Adrenal gland (tissue), 12 donors: ENCODE measurements around the gene PRKG1. TPM values are rescaled to one million over a fixed set of nuclear protein-coding genes. Genes with fewer than 3 reads are reported as not detected.
"Not testable (repeated sequence)": the region's sequence is repeated elsewhere in the genome, so short reads cannot be mapped to it uniquely, and the experiment has no call there.

Experiments
- DNase-seq, 7 donors: peaks; one replicate each; pipeline ENCODE4 v3.0.0-alpha.2; 2019 to 2020
- H3K27ac ChIP-seq, 5 donors: fragments of 200-600 bp; sonication (generic) in 4 of 5; 1 replicate in 3 of 5; 2 replicates in 2 of 5; pipeline versions ENCODE4 v1.5.1 to v1.8.0; 2016 to 2020; ENCODE audit warnings: mild to moderate bottlenecking in 1 of 5
- H3K27me3 ChIP-seq: fragments of 200-600 bp; 2 replicates; pipeline ENCODE4 v1.8.0; 2021
- H3K36me3 ChIP-seq, 2 donors: fragments of 200-600 bp; replicated peaks in 1 of 2; 1 replicate in 1 of 2; 2 replicates in 1 of 2; pipeline versions ENCODE4 v1.5.1 to v1.8.0; 2018 to 2022
- H3K4me1 ChIP-seq, 2 donors: fragments of 200-600 bp; replicated peaks in 1 of 2; 1 replicate in 1 of 2; 2 replicates in 1 of 2; pipeline versions ENCODE4 v1.5.1 to v1.8.0; 2018 to 2021
- H3K4me3 ChIP-seq, 4 donors: fragments of 200-600 bp; sonication (generic) in 3 of 4; one replicate each; pipeline ENCODE4 v1.5.1; 2016 to 2018
- H3K9me3 ChIP-seq, 3 donors: fragments of 200-600 bp; sonication (generic) in 1 of 3; replicated peaks in 1 of 3; 1 replicate in 2 of 3; 2 replicates in 1 of 3; pipeline versions ENCODE4 v1.5.1 to v1.8.0; 2016 to 2021
- POLR2A ChIP-seq, 2 donors: fragments of 450-650 bp; IDR thresholded peaks; one replicate each; pipeline ENCODE4 v1.6.1; 2017; ENCODE audit warnings: antibody characterized with exemption in 2 of 2, mild to moderate bottlenecking in 2 of 2, moderate library complexity in 1 of 2
- WGBS, 4 donors: extraction: QIAGEN DNeasy Blood & Tissue Kit in 2 of 4; methylation state at CpG; one replicate each; pipeline versions ENCODE4 v1.1.5 to v1.1.7; 2013 to 2017; 5-methylcytosine and 5-hydroxymethylcytosine counted together
- intact Hi-C, 2 donors: fragments of 100-400 bp; cut with DNase I; formaldehyde crosslinking; loops; one replicate each; pipeline versions ENCODE4 v1.14.1 to v1.15.0; 2022 to 2023
- polyA plus RNA-seq, 3 donors: library from polyadenylated mRNA; stranded (reverse); fragments of 200-250 nt in 2 of 3; fragments of 350-450 nt in 1 of 3; fragmentation: Illumina TruSeq in 1 of 3; extraction: RNeasy Lipid Tissue Mini Kit (QIAGEN cat#74804) in 1 of 3; gene quantifications; one replicate each; pipeline ENCODE4 v1.2.3, GENCODE V29; 2013 to 2014
- total RNA-seq, 9 donors: library from RNA; depleted of rRNA in 4 of 9; stranded (reverse); fragments of >200 nt in 4 of 9; fragments of 120-200 nt in 1 of 9; fragmentation: NEBNext Ultra II Directional in 1 of 9; extraction: Animal tissue kit (Norgen Biotek cat#: 25700) in 1 of 9; gene quantifications; one replicate each; pipeline versions ENCODE4 v1.1.0 to v1.2.4, GENCODE V29; 2013 to 2023
- TF ChIP-seq, protein P1 (sequence below), 6 experiments: fragments of 450-650 bp in 4 of 6; fragments of 200-600 bp in 2 of 6; sonication (generic) in 1 of 6; IDR thresholded peaks; 1 replicate in 5 of 6; 2 replicates in 1 of 6; pipeline versions ENCODE4 v1.5.1 to v1.8.0; 2016 to 2021; ENCODE audit warnings: antibody characterized with exemption in 6 of 6, mild to moderate bottlenecking in 2 of 6, moderate library complexity in 1 of 6
- donor health status: healthy with polysubstance abuse.
- donor health status: Bipolar disorder and iron deficiency.
- donor health status: DM: yes; HTN: yes; CAD: no.
- donor health status: DM: no; HTN: no; CAD: no.
- donor health status: DM: no; HTN: no; CAD: no.
- donor health status: DM: yes; HTN: yes; CAD: no.

PRKG1 gene
- total and polyA plus RNA-seq, 12 donors = 6.9 to 104 (median 29.7) TPM

DNA sequence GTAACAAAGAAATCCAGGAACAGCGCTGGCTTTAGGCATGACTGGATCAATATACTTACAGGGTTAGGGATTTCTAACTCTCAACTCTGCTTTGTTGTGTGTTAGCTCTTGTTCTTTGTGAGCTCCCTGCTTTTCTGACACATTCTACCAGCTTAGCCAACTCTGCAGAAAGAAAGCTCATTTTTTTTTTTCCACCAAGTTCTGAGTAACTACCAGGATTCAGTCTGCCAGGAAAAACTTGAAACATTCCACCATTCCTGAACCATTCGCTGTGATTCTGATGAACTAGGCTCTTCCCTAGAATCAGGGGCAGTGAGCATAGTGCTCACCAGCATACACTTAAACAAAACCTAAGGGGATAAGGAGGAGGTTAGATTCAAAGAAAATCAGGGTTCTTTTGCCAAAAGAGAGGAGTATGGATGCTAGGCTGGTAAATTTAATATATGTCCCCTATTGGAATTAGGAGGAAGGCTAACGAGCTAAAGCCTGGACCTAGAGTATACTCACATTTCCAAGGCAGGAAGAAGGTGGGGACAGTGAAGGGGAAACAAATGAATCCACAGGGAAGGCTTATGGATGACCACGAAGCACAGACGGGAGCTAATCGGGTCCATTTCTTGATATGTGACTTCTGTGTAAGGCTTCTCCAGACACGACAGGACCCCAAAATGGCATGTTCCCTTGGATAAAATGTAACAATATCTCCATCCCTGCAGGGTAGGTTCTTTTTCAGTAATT is 183.4 kb downstream of the PRKG1 start:
- Histone ChIP-seq H3K27ac (no peak overlapping the region), H3K36me3 (no peaks in the 10 kb centered on the region), H3K4me1 (peaks cover 0 to 1% of the 10 kb centered on the region in 2 donors), H3K4me3 (no peak overlapping the region), H3K27me3 (no peaks in the 10 kb centered on the region), H3K9me3 (peaks cover 0 to 6% (median 0%) of the 10 kb centered on the region in 3 donors)
- intact Hi-C loops = no loop called here
- DNase-seq = no peak
- 88 to 91% (median 90%) methylated on average over 7 of the region's 7 CpGs for WGBS, 4 donors
- TF ChIP-seq, protein P1, sequence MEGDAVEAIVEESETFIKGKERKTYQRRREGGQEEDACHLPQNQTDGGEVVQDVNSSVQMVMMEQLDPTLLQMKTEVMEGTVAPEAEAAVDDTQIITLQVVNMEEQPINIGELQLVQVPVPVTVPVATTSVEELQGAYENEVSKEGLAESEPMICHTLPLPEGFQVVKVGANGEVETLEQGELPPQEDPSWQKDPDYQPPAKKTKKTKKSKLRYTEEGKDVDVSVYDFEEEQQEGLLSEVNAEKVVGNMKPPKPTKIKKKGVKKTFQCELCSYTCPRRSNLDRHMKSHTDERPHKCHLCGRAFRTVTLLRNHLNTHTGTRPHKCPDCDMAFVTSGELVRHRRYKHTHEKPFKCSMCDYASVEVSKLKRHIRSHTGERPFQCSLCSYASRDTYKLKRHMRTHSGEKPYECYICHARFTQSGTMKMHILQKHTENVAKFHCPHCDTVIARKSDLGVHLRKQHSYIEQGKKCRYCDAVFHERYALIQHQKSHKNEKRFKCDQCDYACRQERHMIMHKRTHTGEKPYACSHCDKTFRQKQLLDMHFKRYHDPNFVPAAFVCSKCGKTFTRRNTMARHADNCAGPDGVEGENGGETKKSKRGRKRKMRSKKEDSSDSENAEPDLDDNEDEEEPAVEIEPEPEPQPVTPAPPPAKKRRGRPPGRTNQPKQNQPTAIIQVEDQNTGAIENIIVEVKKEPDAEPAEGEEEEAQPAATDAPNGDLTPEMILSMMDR (IDR thresholded peaks at IDR 0.05) = no peak
- no peak for TF ChIP-seq POLR2A (IDR thresholded peaks at IDR 0.05)

DNA sequence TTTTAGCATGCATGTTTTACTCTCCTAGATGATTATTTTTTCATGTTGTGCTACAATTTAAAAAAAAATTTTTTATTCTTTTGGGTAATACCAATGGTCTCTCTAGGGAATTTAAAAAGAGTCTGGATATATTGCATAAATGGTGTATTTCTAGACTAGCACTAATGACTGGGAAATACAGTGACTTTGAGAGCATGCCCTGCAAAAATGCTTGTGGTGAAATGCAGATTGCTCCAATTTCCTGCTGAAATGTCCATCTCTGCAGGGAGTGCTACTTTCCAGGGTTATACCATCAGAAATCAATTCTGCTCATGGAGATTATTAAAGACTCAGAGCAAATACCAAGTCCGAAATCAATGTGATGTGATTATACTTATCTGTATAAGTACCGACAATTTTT is 186.1 kb downstream of the PRKG1 start:
- Histone ChIP-seq H3K4me1 (peaks cover 0 to 4% of the 10 kb centered on the region in 2 donors), H3K27ac (no peak overlapping the region), H3K36me3 (no peaks in the 10 kb centered on the region), H3K4me3 (no peak overlapping the region), H3K9me3 (peaks cover 0 to 6% (median 0%) of the 10 kb centered on the region in 3 donors), H3K27me3 (no peaks in the 10 kb centered on the region)
- WGBS, 4 donors = 96 to 98% (median 98%) methylated on average over 2 of the region's 2 CpGs
- intact Hi-C loops = no loop called here
- DNase-seq = no peak
- no peak for TF ChIP-seq POLR2A (IDR thresholded peaks at IDR 0.05)
- TF ChIP-seq, protein P1 (IDR thresholded peaks at IDR 0.05) = no peak

DNA sequence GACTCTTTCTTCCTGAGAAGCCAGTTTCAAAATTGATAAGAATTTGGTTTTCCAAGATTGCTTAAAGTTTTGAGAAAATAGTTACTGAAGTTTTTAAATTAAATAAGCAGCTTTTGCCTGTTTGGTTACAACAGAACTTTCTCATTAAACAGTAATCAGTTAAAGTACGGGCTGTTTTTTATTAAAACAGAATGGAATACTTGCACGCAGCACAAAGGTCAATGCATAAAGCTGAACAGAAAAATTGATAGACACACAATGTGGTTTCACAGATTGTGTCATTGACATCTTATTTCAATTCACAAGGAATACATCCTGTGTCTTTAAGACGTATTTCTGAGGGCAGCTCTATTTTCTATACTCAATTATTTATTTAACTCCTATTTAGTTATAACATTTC is 192.2 kb downstream of the PRKG1 start:
- no peak for DNase-seq
- WGBS, 4 donors = 89 to 97% (median 92%) methylated on average over 3 of the region's 3 CpGs
- Histone ChIP-seq H3K27ac (no peak overlapping the region), H3K4me3 (no peak overlapping the region), H3K4me1 (peaks cover 5 to 11% of the 10 kb centered on the region in 2 donors), H3K9me3 (no peaks in the 10 kb centered on the region), H3K36me3 (no peaks in the 10 kb centered on the region), H3K27me3 (no peaks in the 10 kb centered on the region)
- TF ChIP-seq, protein P1 (IDR thresholded peaks at IDR 0.05) = no peak
- no peak for TF ChIP-seq POLR2A (IDR thresholded peaks at IDR 0.05)
- intact Hi-C loops = no loop called here

DNA sequence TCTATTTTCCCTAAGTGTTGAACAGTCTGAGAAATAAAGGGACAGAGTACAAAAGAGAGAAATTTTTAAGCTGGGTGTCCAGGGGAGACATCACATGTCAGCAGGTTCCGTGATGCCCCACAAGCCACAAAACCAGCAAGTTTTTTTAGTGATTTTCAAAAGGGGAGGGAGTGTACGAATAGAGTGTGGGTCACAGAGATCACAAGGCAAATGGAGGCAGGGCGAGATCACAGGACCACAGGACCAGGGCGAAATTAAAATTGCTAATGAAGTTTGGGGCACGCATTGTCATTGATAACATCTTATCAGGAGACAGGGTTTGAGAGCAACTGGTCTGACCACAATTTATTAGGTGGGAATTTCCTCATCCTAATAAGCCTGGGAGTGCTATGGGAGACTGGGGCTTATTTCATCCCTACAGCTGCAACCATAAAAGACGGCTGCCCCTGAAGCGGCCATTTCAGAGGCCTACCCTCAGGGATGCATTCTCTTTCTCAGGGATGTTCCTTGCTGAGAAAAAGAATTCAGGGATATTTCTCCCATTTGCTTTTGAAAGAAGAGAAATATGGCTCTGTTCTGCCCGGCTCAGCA is 193.8 kb downstream of the PRKG1 start:
- H3K4me1 ChIP-seq, H3K4me3 ChIP-seq, intact Hi-C loops, DNase-seq, H3K27me3 ChIP-seq, H3K27ac ChIP-seq, H3K9me3 ChIP-seq, H3K36me3 ChIP-seq: not testable (repeated sequence)
- WGBS, 4 donors = 81 to 91% (median 86%) methylated on average over 8 of the region's 8 CpGs

DNA sequence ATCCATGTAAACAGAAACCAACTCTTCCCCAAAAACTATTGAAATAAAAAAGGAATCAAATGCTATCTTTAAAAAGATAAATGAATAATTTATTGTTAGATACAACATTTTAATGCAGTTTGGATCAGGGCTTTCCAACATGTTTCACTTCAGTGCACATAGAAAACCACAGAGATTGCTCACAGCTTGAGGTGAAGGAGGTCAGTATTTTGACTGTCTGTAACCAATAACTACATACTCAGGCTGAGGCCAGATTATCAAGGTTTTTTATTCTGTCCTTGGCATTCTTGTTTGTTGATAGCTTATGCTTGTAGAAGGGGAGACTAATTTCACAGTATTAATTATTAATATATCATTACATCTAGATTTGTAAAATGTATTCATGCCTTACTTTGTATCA is 195.5 kb downstream of the PRKG1 start:
- no peak for TF ChIP-seq POLR2A (IDR thresholded peaks at IDR 0.05)
- TF ChIP-seq, protein P1 (IDR thresholded peaks at IDR 0.05) = no peak
- no peaks in the 10 kb centered on the region for H3K9me3 ChIP-seq
- peaks cover 5 to 7% of the 10 kb centered on the region in 2 donors for H3K4me1 ChIP-seq
- intact Hi-C loops = no loop called here
- peak in 1 of 7 donors; percentile 18 for DNase-seq
- H3K4me3 ChIP-seq = no peak overlapping the region
- H3K27me3 ChIP-seq = no peaks in the 10 kb centered on the region
- H3K27ac ChIP-seq = no peak overlapping the region
- H3K36me3 ChIP-seq = no peaks in the 10 kb centered on the region
